ENCODE measurements around the gene DPP10. TPM values are rescaled to one million over a fixed set of nuclear protein-coding genes. Genes with fewer than 3 reads are reported as not detected.
"Not testable (repeated sequence)": the region's sequence is repeated elsewhere in the genome, so short reads cannot be mapped to it uniquely, and the experiment has no call there.

Gene DPP10
- total RNA-seq, 4 donors from 2014 or later = 0.13 to 2.8 (median 0.48) TPM; not detected in 1

- DNase-seq (ENCODE audit: low spot score) (no peak), ATAC-seq (ENCODE audit: low FRiP score) (no peak)
- TF ChIP-seq CTCF (IDR thresholded peaks at IDR 0.05) = no peak
These were observed 971.4 kb downstream of the DPP10 start for GRCh38 chr2:115413791-115414190.

GRCh38 chr2:115414466-115414865 is 972.0 kb downstream of the DPP10 start:
- no peak for TF ChIP-seq CTCF (IDR thresholded peaks at IDR 0.05)
- DNase-seq (ENCODE audit: low spot score) (no peak), ATAC-seq (ENCODE audit: low FRiP score) (no peak)

- DNase-seq (ENCODE audit: low spot score) (no peak), ATAC-seq (ENCODE audit: low FRiP score) (no peak)
- TF ChIP-seq CTCF (IDR thresholded peaks at IDR 0.05) = no peak
These were observed 979.7 kb downstream of the DPP10 start for GRCh38 chr2:115422004-115422634.

GRCh38 chr2:115427436-115427835 is 985.0 kb downstream of the DPP10 start:
- ATAC-seq (ENCODE audit: low FRiP score) = no peak
- TF ChIP-seq CTCF (IDR thresholded peaks at IDR 0.05) = no peak

GRCh38 chr2:115440746-115441145 is 998.3 kb downstream of the DPP10 start:
- DNase-seq (ENCODE audit: low spot score); ATAC-seq (ENCODE audit: low FRiP score): not testable (repeated sequence)

More at GRCh38 chr2:115427436-115427835, 985.0 kb downstream of the DPP10 start:
- no peak for DNase-seq (ENCODE audit: low spot score)

GRCh38 chr2:115443539-115444185 is 1001.2 kb downstream of the DPP10 start:
- no peak for DNase-seq (ENCODE audit: low spot score)
- ATAC-seq (ENCODE audit: low FRiP score) = peak; percentile 70
- TF ChIP-seq CTCF (IDR thresholded peaks at IDR 0.05) = no peak

- TF ChIP-seq CTCF (IDR thresholded peaks at IDR 0.05) = no peak
- ATAC-seq (ENCODE audit: low FRiP score) = no peak
These were observed 1017.6 kb downstream of the DPP10 start for GRCh38 chr2:115460008-115460407.

More at GRCh38 chr2:115460008-115460407, 1017.6 kb downstream of the DPP10 start:
- DNase-seq (ENCODE audit: low spot score) = no peak

Data from omental fat pad (tissue), 4 donors.